ENCODE results near the gene PLD1.

Gene PLD1

GRCh38 chr3:171557173-171557572, 253.1 kb downstream of the PLD1 start:
- TF ChIP-seq TAF1 (IDR thresholded peaks at IDR 0.05; ENCODE audit: borderline replicate concordance, insufficient read depth, low read length) (no peak), FOXP2 (optimal IDR thresholded peaks at IDR 0.05; ENCODE audit: borderline replicate concordance, extremely low read depth, extremely low read length, insufficient read depth) (no peak)

- no peak for TF ChIP-seq FOXP2 (optimal IDR thresholded peaks at IDR 0.05; ENCODE audit: borderline replicate concordance, extremely low read depth, extremely low read length, insufficient read depth)
- TF ChIP-seq POLR2AphosphoS5 (IDR thresholded peaks at IDR 0.05; ENCODE audit: low read depth, low read length) = no peak
- TF ChIP-seq TAF1 (IDR thresholded peaks at IDR 0.05; ENCODE audit: borderline replicate concordance, insufficient read depth, low read length) = no peak
- no peak for TF ChIP-seq REST (IDR thresholded peaks at IDR 0.05; ENCODE audit: insufficient read depth in 1 of 2, low read depth in 2 of 2, low read length in 2 of 2)
- no peak for TF ChIP-seq SIN3A (IDR thresholded peaks at IDR 0.05; ENCODE audit: borderline replicate concordance, insufficient read depth, low read length)
Observed at GRCh38 chr3:171556574-171557145, 253.6 kb downstream of the PLD1 start.

- TF ChIP-seq SIN3A (IDR thresholded peaks at IDR 0.05; ENCODE audit: borderline replicate concordance, insufficient read depth, low read length) (no peak), TAF1 (IDR thresholded peaks at IDR 0.05; ENCODE audit: borderline replicate concordance, insufficient read depth, low read length) (no peak), FOXP2 (optimal IDR thresholded peaks at IDR 0.05; ENCODE audit: borderline replicate concordance, extremely low read depth, extremely low read length, insufficient read depth) (no peak), POLR2AphosphoS5 (IDR thresholded peaks at IDR 0.05; ENCODE audit: low read depth, low read length) (no peak), REST (IDR thresholded peaks at IDR 0.05; ENCODE audit: insufficient read depth in 1 of 2, low read depth in 2 of 2, low read length in 2 of 2) (no peak)
Observed at GRCh38 chr3:171556148-171556547, 254.1 kb downstream of the PLD1 start.

- no peak for TF ChIP-seq POLR2AphosphoS5 (IDR thresholded peaks at IDR 0.05; ENCODE audit: low read depth, low read length)
- no peak for TF ChIP-seq REST (IDR thresholded peaks at IDR 0.05; ENCODE audit: insufficient read depth in 1 of 2, low read depth in 2 of 2, low read length in 2 of 2)
- TF ChIP-seq TAF1 (IDR thresholded peaks at IDR 0.05; ENCODE audit: borderline replicate concordance, insufficient read depth, low read length) = no peak
- TF ChIP-seq SIN3A (IDR thresholded peaks at IDR 0.05; ENCODE audit: borderline replicate concordance, insufficient read depth, low read length) = no peak
- no peak for TF ChIP-seq FOXP2 (optimal IDR thresholded peaks at IDR 0.05; ENCODE audit: borderline replicate concordance, extremely low read depth, extremely low read length, insufficient read depth)
Observed at GRCh38 chr3:171553086-171553485, 257.2 kb downstream of the PLD1 start.

GRCh38 chr3:171552531-171552930, 257.8 kb downstream of the PLD1 start:
- TF ChIP-seq TAF1 (IDR thresholded peaks at IDR 0.05; ENCODE audit: borderline replicate concordance, insufficient read depth, low read length) = no peak
- TF ChIP-seq FOXP2 (optimal IDR thresholded peaks at IDR 0.05; ENCODE audit: borderline replicate concordance, extremely low read depth, extremely low read length, insufficient read depth) = no peak
- no peak for TF ChIP-seq POLR2AphosphoS5 (IDR thresholded peaks at IDR 0.05; ENCODE audit: low read depth, low read length)
- TF ChIP-seq REST (IDR thresholded peaks at IDR 0.05; ENCODE audit: insufficient read depth in 1 of 2, low read depth in 2 of 2, low read length in 2 of 2) = no peak
- no peak for TF ChIP-seq SIN3A (IDR thresholded peaks at IDR 0.05; ENCODE audit: borderline replicate concordance, insufficient read depth, low read length)
